Measurements from ENCODE around the gene BRAT1.

Gene BRAT1

GRCh38 chr7:2544541-2545188, 10.7 kb downstream of the BRAT1 start:
- H3K9ac ChIP-seq, result no peak overlapping the region
- H3K4me1 ChIP-seq (ENCODE audit: low read depth, poor library complexity, severe bottlenecking), result no peaks in the 10 kb centered on the region
- no peaks in the 10 kb centered on the region for H3K36me3 ChIP-seq (ENCODE audit: insufficient read depth)
- TF ChIP-seq CTCF (conservative IDR thresholded peaks at IDR 0.05; ENCODE audit: low read depth, low read length), result no peak
- no peak overlapping the region for H3K27ac ChIP-seq
- H3K4me2 ChIP-seq, result no peak overlapping the region
- no peak overlapping the region for H3K4me3 ChIP-seq (IDR thresholded peaks at IDR 0.05; ENCODE audit: insufficient read depth, low read depth, low read length)
- H4K20me1 ChIP-seq (ENCODE audit: insufficient read depth), result no peaks in the 10 kb centered on the region
- H3K79me2 ChIP-seq (ENCODE audit: insufficient read depth, low read depth), result no peaks in the 10 kb centered on the region
- no peak overlapping the region for H2AFZ ChIP-seq (ENCODE audit: low read depth)
- H3K27me3 ChIP-seq (ENCODE audit: insufficient read depth, low read depth), result no peaks in the 10 kb centered on the region

DNA sequence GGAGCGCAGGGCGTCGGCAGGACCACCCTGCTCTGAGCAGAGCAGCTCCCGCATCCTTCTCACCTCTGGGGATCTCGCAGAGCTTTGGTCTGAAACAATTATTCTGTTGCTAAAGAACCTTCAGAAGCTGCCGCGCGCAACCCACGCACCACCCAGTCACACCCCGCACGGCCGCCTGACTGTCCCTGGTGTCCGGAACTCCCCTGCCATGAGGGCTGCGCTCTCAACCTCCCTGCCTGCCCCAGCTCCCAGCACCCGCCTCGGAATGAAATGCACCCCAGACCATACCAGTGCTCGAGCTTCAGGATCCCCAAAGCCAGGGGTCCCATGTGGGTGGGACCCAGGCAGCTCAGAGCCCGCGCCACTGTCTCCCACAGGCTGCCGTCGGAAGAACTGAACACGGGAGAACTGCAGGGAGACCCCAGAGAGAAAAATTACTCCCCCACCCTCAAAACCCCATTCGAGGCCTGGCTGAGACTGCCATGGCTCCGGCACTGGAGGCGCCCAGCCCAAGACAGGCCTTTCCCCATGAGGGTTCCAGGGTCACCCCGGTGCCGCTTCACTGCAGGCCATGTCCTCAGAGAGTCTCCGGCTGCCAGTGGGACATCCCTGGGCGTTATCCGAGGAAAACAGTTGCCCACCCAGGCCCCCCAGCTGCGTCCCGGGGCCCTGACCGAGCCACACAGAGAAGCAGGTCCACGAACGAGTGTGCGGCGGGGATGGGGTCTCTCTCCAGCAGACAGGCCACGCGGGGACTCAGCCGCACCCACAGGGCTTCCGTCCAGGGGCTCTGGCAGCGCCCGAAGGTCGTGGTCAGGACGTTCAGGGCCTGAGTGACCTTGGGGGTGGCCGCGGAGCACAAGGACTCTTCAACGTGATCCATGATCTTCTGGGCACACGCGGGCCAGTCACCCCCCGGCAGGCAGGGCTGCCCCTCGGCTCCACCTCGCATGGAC, 12.1 kb downstream of the BRAT1 start:
- Histone ChIP-seq H3K4me2 (no peak overlapping the region), H3K9ac (no peak overlapping the region), H3K27ac (no peak overlapping the region), H4K20me1 (ENCODE audit: insufficient read depth) (no peaks in the 10 kb centered on the region), H3K79me2 (ENCODE audit: insufficient read depth, low read depth) (no peaks in the 10 kb centered on the region), H2AFZ (ENCODE audit: low read depth) (no peak overlapping the region), H3K27me3 (ENCODE audit: insufficient read depth, low read depth) (no peaks in the 10 kb centered on the region), H3K4me1 (ENCODE audit: low read depth, poor library complexity, severe bottlenecking) (no peaks in the 10 kb centered on the region), H3K4me3 (IDR thresholded peaks at IDR 0.05; ENCODE audit: insufficient read depth, low read depth, low read length) (no peak overlapping the region), H3K36me3 (ENCODE audit: insufficient read depth) (no peaks in the 10 kb centered on the region)
- no peak for TF ChIP-seq CTCF (conservative IDR thresholded peaks at IDR 0.05; ENCODE audit: low read depth, low read length)

GRCh38 chr7:2542011-2542915, 13.1 kb downstream of the BRAT1 start:
- H2AFZ ChIP-seq (ENCODE audit: low read depth), result no peak overlapping the region
- no peaks in the 10 kb centered on the region for H4K20me1 ChIP-seq (ENCODE audit: insufficient read depth)
- no peak overlapping the region for H3K9ac ChIP-seq
- no peaks in the 10 kb centered on the region for H3K36me3 ChIP-seq (ENCODE audit: insufficient read depth)
- no peaks in the 10 kb centered on the region for H3K4me1 ChIP-seq (ENCODE audit: low read depth, poor library complexity, severe bottlenecking)
- H3K4me3 ChIP-seq (IDR thresholded peaks at IDR 0.05; ENCODE audit: insufficient read depth, low read depth, low read length), result no peak overlapping the region
- no peaks in the 10 kb centered on the region for H3K27me3 ChIP-seq (ENCODE audit: insufficient read depth, low read depth)
- H3K4me2 ChIP-seq, result no peak overlapping the region
- H3K79me2 ChIP-seq (ENCODE audit: insufficient read depth, low read depth), result no peaks in the 10 kb centered on the region
- no peak for TF ChIP-seq CTCF (conservative IDR thresholded peaks at IDR 0.05; ENCODE audit: low read depth, low read length)
- H3K27ac ChIP-seq, result no peak overlapping the region

DNA sequence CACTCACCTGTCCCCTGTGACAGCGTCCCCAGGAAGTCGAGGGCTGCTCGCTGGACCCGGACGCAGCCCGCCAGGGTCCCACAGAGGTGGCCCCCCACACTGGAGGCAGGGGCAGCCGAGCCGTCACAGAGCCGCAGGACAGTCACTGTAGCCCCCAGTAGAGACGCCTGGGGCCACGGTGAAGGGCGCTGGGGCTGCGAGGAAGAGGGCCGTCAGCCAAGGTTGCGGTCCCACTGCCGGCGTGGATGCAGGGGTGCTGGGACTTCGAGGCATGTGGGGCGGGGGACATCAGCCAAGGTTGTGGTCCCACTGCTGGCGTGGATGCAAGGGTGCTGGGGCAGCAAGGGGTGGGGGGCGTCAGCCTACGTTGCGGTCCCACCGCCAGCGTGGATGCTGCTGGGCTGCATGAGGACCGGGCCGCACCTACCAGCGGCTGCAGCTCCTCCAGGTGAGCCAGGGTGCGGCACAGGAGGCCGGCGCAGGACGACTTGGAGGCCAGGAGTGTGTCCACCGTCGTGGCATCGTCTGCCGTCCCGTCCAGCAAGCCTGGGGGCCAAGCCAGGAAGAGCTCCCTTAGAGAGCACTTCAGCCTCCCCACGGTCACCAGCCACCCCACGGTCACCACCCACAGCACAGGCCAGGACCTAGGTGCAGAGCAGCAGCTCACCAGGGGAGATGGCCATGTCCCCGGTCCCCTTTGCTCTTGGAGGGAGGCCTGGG, 13.9 kb downstream of the BRAT1 start:
- no peaks in the 10 kb centered on the region for H3K79me2 ChIP-seq (ENCODE audit: insufficient read depth, low read depth)
- no peak for TF ChIP-seq CTCF (conservative IDR thresholded peaks at IDR 0.05; ENCODE audit: low read depth, low read length)
- H4K20me1 ChIP-seq (ENCODE audit: insufficient read depth), result no peaks in the 10 kb centered on the region
- H3K27ac ChIP-seq, result no peak overlapping the region
- no peak overlapping the region for H3K4me2 ChIP-seq
- H3K36me3 ChIP-seq (ENCODE audit: insufficient read depth), result no peaks in the 10 kb centered on the region
- H3K27me3 ChIP-seq (ENCODE audit: insufficient read depth, low read depth), result no peaks in the 10 kb centered on the region
- H3K4me1 ChIP-seq (ENCODE audit: low read depth, poor library complexity, severe bottlenecking), result no peaks in the 10 kb centered on the region
- H2AFZ ChIP-seq (ENCODE audit: low read depth), result no peak overlapping the region
- no peak overlapping the region for H3K4me3 ChIP-seq (IDR thresholded peaks at IDR 0.05; ENCODE audit: insufficient read depth, low read depth, low read length)
- no peak overlapping the region for H3K9ac ChIP-seq
